Endothelial cell of umbilical vein (primary cell): ENCODE data around the gene SPAG7. TPM values are rescaled to one million over a fixed set of nuclear protein-coding genes. Genes with fewer than 3 reads are reported as not detected.

ENCODE experiments used
- BruUV-seq: library from RNA; stranded (reverse); fragments of 400-500 nt; replicated peaks from 2 replicates; lab custom pipeline; 2021; lab: Mats Ljungman, UMichigan
- CTCF ChIA-PET: fragments of 300-600, 350-600 bp; sonication (Branson Sonifier 250); formaldehyde crosslinking; loops from one replicate; lab custom pipeline; 2021; ENCODE audit warnings: antibody characterized with exemption, inconsistent platforms; lab: Charles Lee
- POLR2A ChIA-PET: fragments of 300-600, 350-600 bp; sonication (Branson Sonifier 250); formaldehyde crosslinking; loops from one replicate; lab custom pipeline; 2021; ENCODE audit warnings: antibody characterized with exemption, inconsistent platforms; lab: Charles Lee
- DNase-seq: peaks from one replicate; pipeline ENCODE4 v3.0.0-alpha.2; 2011; ENCODE audit warnings: low read depth, low spot score
- FAIRE-seq: peaks from 2 replicates; lab custom pipeline; 2011; peaks lifted over from hg19 to GRCh38; lab: Jason Lieb, UNC
- H2AFZ ChIP-seq: 2 replicates; pipeline ENCODE4 v1.6.0; 2012; ENCODE audit warnings: low read depth, low read length, control low read depth, inconsistent platforms
- H3K27ac ChIP-seq: 2 replicates; pipeline ENCODE4 v1.5.1; 2011; ENCODE audit warnings: low read depth, mild to moderate bottlenecking, control low read depth, low read length, moderate library complexity; ENCODE audit not compliant: insufficient read depth
- H3K27me3 ChIP-seq, 2 experiments: 2 replicates each; pipeline versions ENCODE4 v1.6.0 to v1.6.1; 2011; ENCODE audit warnings: low read length in 2 of 2, mixed read lengths in 1 of 2; ENCODE audit not compliant: control insufficient read depth in 2 of 2, insufficient read depth in 2 of 2
- H3K36me3 ChIP-seq, 2 experiments: 2 replicates in 1 of 2; 3 replicates in 1 of 2; pipeline ENCODE4 v1.5.1; 2011; ENCODE audit warnings: low read length in 2 of 2, mild to moderate bottlenecking in 1 of 2, moderate library complexity in 1 of 2; ENCODE audit not compliant: control insufficient read depth in 2 of 2, insufficient read depth in 2 of 2; ENCODE audit errors: extremely low read depth in 1 of 2
- H3K4me1 ChIP-seq: 3 replicates; pipeline ENCODE4 v1.5.1; 2011; ENCODE audit warnings: mild to moderate bottlenecking, low read length; ENCODE audit not compliant: control insufficient read depth, insufficient read depth; ENCODE audit errors: extremely low read depth
- H3K4me2 ChIP-seq: 2 replicates; pipeline ENCODE4 v1.6.1; 2011; ENCODE audit warnings: low read length, control low read depth, mixed read lengths; ENCODE audit not compliant: insufficient read depth
- H3K4me3 ChIP-seq, 3 experiments: fragments of 200-600 bp in 1 of 3; sonication (generic), shearing (Covaris generic) in 1 of 3; replicated peaks in 1 of 3; 2 replicates each; pipeline ENCODE4 v1.5.1; 2011 to 2016; ENCODE audit warnings: control low read depth in 3 of 3, low read length in 3 of 3, mild to moderate bottlenecking in 2 of 3, inconsistent platforms in 1 of 3, low read depth in 1 of 3, moderate library complexity in 1 of 3; ENCODE audit not compliant: insufficient read depth in 1 of 3
- H3K79me2 ChIP-seq: 2 replicates; pipeline ENCODE4 v1.6.0; 2012; ENCODE audit warnings: low read length, inconsistent platforms; ENCODE audit not compliant: control insufficient read depth, insufficient read depth
- H3K9ac ChIP-seq: replicated peaks from 2 replicates; pipeline ENCODE3; 2011; ENCODE audit warnings: low read length, control low read depth; ENCODE audit not compliant: insufficient read depth; ENCODE audit errors: extremely low read depth
- H3K9me1 ChIP-seq: replicated peaks from 3 replicates; pipeline ENCODE4 v1.6.0; 2011; ENCODE audit warnings: mild to moderate bottlenecking, low read length; ENCODE audit not compliant: control insufficient read depth, insufficient read depth; ENCODE audit errors: extremely low read depth
- H3K9me3 ChIP-seq: replicated peaks from 2 replicates; pipeline ENCODE4 v1.5.1; 2012; ENCODE audit warnings: low read length, inconsistent platforms; ENCODE audit not compliant: control insufficient read depth, insufficient read depth
- H4K20me1 ChIP-seq: replicated peaks from 2 replicates; pipeline ENCODE3; 2011; ENCODE audit warnings: mild to moderate bottlenecking, low read length; ENCODE audit not compliant: control insufficient read depth, insufficient read depth; ENCODE audit errors: extremely low read depth
- EZH2 ChIP-seq: IDR thresholded peaks from 2 replicates; pipeline ENCODE4 v1.6.1; 2012; ENCODE audit warnings: borderline replicate concordance, low read depth, mild to moderate bottlenecking, moderate library complexity, low read length, inconsistent platforms; ENCODE audit not compliant: severe bottlenecking
- FOS ChIP-seq: IDR thresholded peaks from 2 replicates; pipeline ENCODE4 v1.6.1; 2011; ENCODE audit warnings: mild to moderate bottlenecking, low read length, moderate library complexity, borderline replicate concordance; ENCODE audit not compliant: insufficient read depth
- GATA2 ChIP-seq: IDR thresholded peaks from 2 replicates; pipeline ENCODE4 v1.7.0; 2011; ENCODE audit warnings: low read depth, mild to moderate bottlenecking, moderate library complexity, mixed read lengths, low read length; ENCODE audit not compliant: insufficient read length, insufficient read depth
- JUN ChIP-seq: IDR thresholded peaks from 2 replicates; pipeline ENCODE4 v1.6.1; 2011; ENCODE audit warnings: borderline replicate concordance, low read depth; ENCODE audit not compliant: insufficient read length, insufficient read depth
- MYC ChIP-seq: IDR thresholded peaks from one replicate; pipeline ENCODE4 v1.6.1; 2011; ENCODE audit warnings: mild to moderate bottlenecking, low read depth, low read length
- POLR2A ChIP-seq: IDR thresholded peaks from 2 replicates; pipeline ENCODE4 v1.6.1; 2012; ENCODE audit warnings: low read depth, mild to moderate bottlenecking, control low read depth, low read length
- POLR2AphosphoS5 ChIP-seq: IDR thresholded peaks from 2 replicates; pipeline ENCODE4 v1.6.1; 2012; ENCODE audit warnings: low read depth, mild to moderate bottlenecking, control low read depth, low read length, moderate library complexity; ENCODE audit not compliant: insufficient read depth
- dilution Hi-C: fragments of 300-500 bp; cut with MboI; formaldehyde crosslinking; loops from one replicate; pipeline ENCODE4 v1.15.0; 2019; ENCODE audit warnings: low sequenced_read_pairs; ENCODE audit not compliant: extremely low pct_ligation_motif_present
- intact Hi-C: fragments of 100-400 bp; cut with micrococcal nuclease; formaldehyde crosslinking; loops from one replicate; pipeline ENCODE4 v1.10.0; 2022
- polyA plus RNA-seq, 4 experiments: library from polyadenylated mRNA; depleted of rRNA in 3 of 4; stranded (reverse) in 3 of 4; unstranded in 1 of 4; fragments of >200 nt; gene quantifications; 2 replicates each; pipeline versions ENCODE4 v1.2.1 to v1.2.3, GENCODE V29; 2011 to 2012; ENCODE audit warnings: missing spikeins in 1 of 4
- total RNA-seq: library from RNA; stranded (reverse); gene quantifications from 2 replicates; pipeline ENCODE4 v1.2.3, GENCODE V29; 2021
- TF ChIP-seq, protein P1 (sequence below), 2 donors: IDR thresholded peaks; 1 replicate in 1 of 2; 2 replicates in 1 of 2; pipeline ENCODE4 v1.5.1; 2011; ENCODE audit warnings: low read length in 2 of 2, mild to moderate bottlenecking in 2 of 2, moderate library complexity in 2 of 2, control low read depth in 1 of 2, inconsistent platforms in 1 of 2, low read depth in 1 of 2; ENCODE audit not compliant: insufficient read depth in 1 of 2; ENCODE audit errors: extremely low read depth in 1 of 2
- TF ChIP-seq, protein P2 (sequence below): IDR thresholded peaks from 2 replicates; pipeline ENCODE4 v1.6.1; 2011; ENCODE audit not compliant: insufficient read depth, insufficient read length

SPAG7 gene
- total and polyA plus RNA-seq, 2 donors (not counting 3 experiments of a cell fraction or from before 2014, with no cell fraction given), result 68.6 to 75.2 TPM

DNA sequence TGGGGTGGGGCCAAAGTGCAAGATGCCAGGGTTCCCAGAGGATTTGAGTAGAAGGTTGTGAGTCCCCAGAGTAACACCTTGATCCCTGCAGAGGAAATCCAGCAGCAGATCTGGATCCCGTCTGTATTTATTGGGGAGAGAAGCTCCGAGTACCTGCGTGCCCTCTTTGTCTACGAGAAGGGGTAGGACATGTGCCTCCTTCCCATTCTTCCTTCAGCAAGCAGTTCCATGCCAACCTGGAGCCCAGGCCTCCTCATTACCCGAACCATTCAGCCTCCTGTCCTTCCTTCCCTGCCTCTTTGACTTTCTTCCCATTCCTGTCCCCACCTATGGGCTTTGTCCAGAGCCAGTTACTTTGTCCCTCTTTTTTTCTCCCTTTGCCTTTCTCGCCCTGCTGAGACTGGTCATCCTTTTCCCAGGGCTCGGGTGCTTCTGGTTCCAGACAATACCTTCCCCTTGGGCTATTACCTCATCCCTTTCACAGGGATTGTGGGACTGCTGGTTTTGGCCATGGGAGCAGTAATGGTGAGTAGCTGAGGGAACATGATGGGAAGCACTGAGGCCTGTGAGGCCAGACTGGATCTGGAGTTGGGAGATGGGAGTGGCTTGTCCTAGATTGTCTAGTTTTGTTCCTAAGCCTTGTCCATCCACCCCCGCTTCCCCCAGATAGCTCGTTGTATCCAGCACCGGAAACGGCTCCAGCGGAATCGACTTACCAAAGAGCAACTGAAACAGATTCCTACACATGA is 24.7 kb downstream of the SPAG7 start:
- H3K9ac ChIP-seq, result no peak overlapping the region

DNA sequence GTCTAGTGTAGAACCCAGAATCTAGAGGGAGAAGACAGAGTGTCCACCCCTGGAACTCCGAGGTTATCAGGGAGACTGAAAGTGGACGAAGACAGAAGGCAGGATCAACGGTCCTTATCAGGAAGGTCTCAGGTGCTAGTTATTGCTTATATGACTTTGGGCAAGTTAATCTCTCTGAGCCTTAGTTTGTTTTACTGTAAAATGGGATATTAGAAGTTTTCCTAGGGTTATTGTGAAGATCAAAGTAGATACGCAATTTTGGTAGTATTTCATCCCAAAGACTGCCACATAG is 26.4 kb downstream of the SPAG7 start:
- TF ChIP-seq MYC (no peak), EZH2 (no peak), JUN (no peak), POLR2A (no peak), POLR2AphosphoS5 (no peak), GATA2 (no peak), FOS (no peak)
- TF ChIP-seq, protein P1, sequence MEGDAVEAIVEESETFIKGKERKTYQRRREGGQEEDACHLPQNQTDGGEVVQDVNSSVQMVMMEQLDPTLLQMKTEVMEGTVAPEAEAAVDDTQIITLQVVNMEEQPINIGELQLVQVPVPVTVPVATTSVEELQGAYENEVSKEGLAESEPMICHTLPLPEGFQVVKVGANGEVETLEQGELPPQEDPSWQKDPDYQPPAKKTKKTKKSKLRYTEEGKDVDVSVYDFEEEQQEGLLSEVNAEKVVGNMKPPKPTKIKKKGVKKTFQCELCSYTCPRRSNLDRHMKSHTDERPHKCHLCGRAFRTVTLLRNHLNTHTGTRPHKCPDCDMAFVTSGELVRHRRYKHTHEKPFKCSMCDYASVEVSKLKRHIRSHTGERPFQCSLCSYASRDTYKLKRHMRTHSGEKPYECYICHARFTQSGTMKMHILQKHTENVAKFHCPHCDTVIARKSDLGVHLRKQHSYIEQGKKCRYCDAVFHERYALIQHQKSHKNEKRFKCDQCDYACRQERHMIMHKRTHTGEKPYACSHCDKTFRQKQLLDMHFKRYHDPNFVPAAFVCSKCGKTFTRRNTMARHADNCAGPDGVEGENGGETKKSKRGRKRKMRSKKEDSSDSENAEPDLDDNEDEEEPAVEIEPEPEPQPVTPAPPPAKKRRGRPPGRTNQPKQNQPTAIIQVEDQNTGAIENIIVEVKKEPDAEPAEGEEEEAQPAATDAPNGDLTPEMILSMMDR (IDR thresholded peaks at IDR 0.05; ENCODE audit: extremely low read depth in 1 of 2, insufficient read depth in 1 of 2, low read depth in 1 of 2, low read length in 2 of 2), result no peak
- TF ChIP-seq, protein P2, sequence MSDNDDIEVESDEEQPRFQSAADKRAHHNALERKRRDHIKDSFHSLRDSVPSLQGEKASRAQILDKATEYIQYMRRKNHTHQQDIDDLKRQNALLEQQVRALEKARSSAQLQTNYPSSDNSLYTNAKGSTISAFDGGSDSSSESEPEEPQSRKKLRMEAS, result no peak
- ChIA-PET CTCF (no interaction called here), POLR2A (interaction anchor here (2.3 kb wide), 1 partner anchor 26 kb away, joined by 15 read pairs; the partner anchor contains the start of gene SPAG7)
- peaks cover 32% of the 10 kb centered on the region for H3K4me1 ChIP-seq
- H3K27ac ChIP-seq, result peak overlapping the region; percentile 81
- H3K9me1 ChIP-seq, result no peaks in the 10 kb centered on the region
- peak overlapping the region; percentile 88 for H3K9ac ChIP-seq
- H3K9me3 ChIP-seq, result no peaks in the 10 kb centered on the region
- H3K36me3 ChIP-seq, result peaks cover 10 to 42% of the 10 kb centered on the region in 2 experiments
- no TSS peak for BruUV-seq
- intact Hi-C loops (loop anchor here (2.0 kb wide), 2 partner anchors 46 to 58 kb away; partner anchors contain the start of gene CAMTA2), dilution Hi-C loops (no loop called here)
- no peak for DNase-seq
- no peaks in the 10 kb centered on the region for H4K20me1 ChIP-seq
- H2AFZ ChIP-seq, result no peak overlapping the region
- peaks cover 72% of the 10 kb centered on the region for H3K79me2 ChIP-seq
- no peaks in the 10 kb centered on the region for H3K27me3 ChIP-seq
- H3K4me3 ChIP-seq, result peak overlapping the region; percentile 42 to 77 (median 45)
- FAIRE-seq, result peak; percentile 31
- peak overlapping the region; percentile 70 for H3K4me2 ChIP-seq

More for the DNA sequence above, 24.7 kb downstream of the SPAG7 start:
- H4K20me1 ChIP-seq, result no peaks in the 10 kb centered on the region
- H3K4me3 ChIP-seq, result no peak overlapping the region
- H2AFZ ChIP-seq, result no peak overlapping the region
- H3K4me2 ChIP-seq, result no peak overlapping the region
- no TSS peak for BruUV-seq
- ChIA-PET POLR2A (no interaction called here), CTCF (no interaction called here)
- H3K9me3 ChIP-seq, result no peaks in the 10 kb centered on the region
- FAIRE-seq (no peak), DNase-seq (no peak)
- no peaks in the 10 kb centered on the region for H3K9me1 ChIP-seq
- H3K79me2 ChIP-seq, result peaks cover 89% of the 10 kb centered on the region
- dilution Hi-C loops (no loop called here), intact Hi-C loops (no loop called here)
- TF ChIP-seq GATA2 (no peak), JUN (no peak), POLR2AphosphoS5 (peak; percentile 62), POLR2A (peak; percentile 64)
- peaks cover 15 to 32% of the 10 kb centered on the region in 2 experiments for H3K36me3 ChIP-seq
- no peak overlapping the region for H3K27ac ChIP-seq
- H3K4me1 ChIP-seq, result peaks cover 37% of the 10 kb centered on the region
- no peaks in the 10 kb centered on the region for H3K27me3 ChIP-seq
